Keratinocyte (primary cell): ENCODE measurements around the gene SULT1A1. TPM values are rescaled to one million over a fixed set of nuclear protein-coding genes. Genes with fewer than 3 reads are reported as not detected.
"Not testable (repeated sequence)": the region's sequence is repeated elsewhere in the genome, so short reads cannot be mapped to it uniquely, and the experiment has no call there.

ENCODE experiments used
- DNase-seq: peaks from one replicate; pipeline ENCODE4 v3.0.0-alpha.2; 2011; ENCODE audit warnings: low read depth, missing footprints, low spot score
- FAIRE-seq: peaks from 2 replicates; lab custom pipeline; 2011; peaks lifted over from hg19 to GRCh38; lab: Jason Lieb, UNC
- H2AFZ ChIP-seq: 2 replicates; pipeline ENCODE4 v1.6.0; 2012; ENCODE audit warnings: low read length, control low read depth, inconsistent platforms; ENCODE audit not compliant: control insufficient read depth
- H3K27ac ChIP-seq: 2 replicates; pipeline ENCODE4 v1.5.1; 2011; ENCODE audit warnings: low read length; ENCODE audit not compliant: control insufficient read depth, insufficient read depth
- H3K27me3 ChIP-seq: 3 replicates; pipeline ENCODE4 v1.6.0; 2011; ENCODE audit warnings: low read length; ENCODE audit not compliant: control insufficient read depth, insufficient read depth; ENCODE audit errors: extremely low read depth
- H3K36me3 ChIP-seq, 2 experiments: 2 replicates in 1 of 2; 3 replicates in 1 of 2; pipeline ENCODE4 v1.5.1; 2011; ENCODE audit warnings: low read length in 2 of 2, mild to moderate bottlenecking in 1 of 2; ENCODE audit not compliant: control insufficient read depth in 2 of 2, insufficient read depth in 2 of 2; ENCODE audit errors: extremely low read depth in 1 of 2
- H3K4me1 ChIP-seq: 3 replicates; pipeline ENCODE4 v1.5.1; 2011; ENCODE audit warnings: low read length; ENCODE audit not compliant: control insufficient read depth, insufficient read depth; ENCODE audit errors: extremely low read depth
- H3K4me2 ChIP-seq: 3 replicates; pipeline ENCODE4 v1.6.0; 2011; ENCODE audit warnings: low read depth, low read length; ENCODE audit not compliant: control insufficient read depth, insufficient read depth; ENCODE audit errors: extremely low read depth
- H3K4me3 ChIP-seq, 3 experiments: fragments of 200-600 bp in 1 of 3; sonication (generic) in 1 of 3; 2 replicates in 2 of 3; 3 replicates in 1 of 3; pipeline ENCODE4 v1.5.1; 2011 to 2016; ENCODE audit warnings: low read length in 3 of 3, mild to moderate bottlenecking in 3 of 3, control low read depth in 2 of 3, inconsistent platforms in 1 of 3, low read depth in 1 of 3, mixed read lengths in 1 of 3, mixed run types in 1 of 3, moderate library complexity in 1 of 3; ENCODE audit not compliant: control insufficient read depth in 2 of 3, insufficient read depth in 2 of 3; ENCODE audit errors: extremely low read depth in 1 of 3
- H3K79me2 ChIP-seq: 2 replicates; pipeline ENCODE4 v1.6.0; 2012; ENCODE audit warnings: low read length; ENCODE audit not compliant: control insufficient read depth, insufficient read depth
- H3K9ac ChIP-seq: 3 replicates; pipeline ENCODE4 v1.6.0; 2011; ENCODE audit warnings: low read length; ENCODE audit not compliant: control insufficient read depth, insufficient read depth; ENCODE audit errors: extremely low read depth
- H3K9me1 ChIP-seq: 3 replicates; pipeline ENCODE4 v1.6.0; 2011; ENCODE audit warnings: low read length; ENCODE audit not compliant: control insufficient read depth, insufficient read depth; ENCODE audit errors: extremely low read depth
- H3K9me3 ChIP-seq: 2 replicates; pipeline ENCODE4 v1.5.1; 2012; ENCODE audit warnings: low read depth, low read length; ENCODE audit not compliant: control insufficient read depth
- H4K20me1 ChIP-seq: 3 replicates; pipeline ENCODE4 v1.6.0; 2011; ENCODE audit warnings: low read length; ENCODE audit not compliant: control insufficient read depth, insufficient read depth; ENCODE audit errors: extremely low read depth
- EZH2 ChIP-seq: IDR thresholded peaks from one replicate; pipeline ENCODE4 v1.6.1; 2012; ENCODE audit warnings: inconsistent platforms, mild to moderate bottlenecking, low read length, moderate library complexity
- dilution Hi-C: fragments of 300-500 bp; cut with MboI; formaldehyde crosslinking; loops from one replicate; pipeline ENCODE4 v1.7.0; 2020; ENCODE audit warnings: low sequenced_read_pairs; ENCODE audit not compliant: extremely low pct_ligation_motif_present
- polyA plus RNA-seq, 5 experiments: library from polyadenylated mRNA; depleted of rRNA in 3 of 5; stranded (reverse) in 3 of 5; stranded (forward) in 1 of 5; unstranded in 1 of 5; fragments of >200 nt; gene quantifications; 1 replicate in 1 of 5; 2 replicates in 3 of 5; 3 replicates in 1 of 5; pipeline versions ENCODE4 v1.2.1 to v1.2.3, GENCODE V29; 2011 to 2012; ENCODE audit warnings: missing spikeins in 2 of 5, low read depth in 1 of 5, low replicate concordance in 1 of 5
- TF ChIP-seq, protein P1 (sequence below), 3 experiments: IDR thresholded peaks in 1 of 3; conservative IDR thresholded peaks in 1 of 3; optimal IDR thresholded peaks in 1 of 3; 2 replicates in 2 of 3; 3 replicates in 1 of 3; pipeline versions ENCODE3 to v1.5.1; 2011; ENCODE audit warnings: low read length in 3 of 3, mild to moderate bottlenecking in 3 of 3, moderate library complexity in 2 of 3, control low read depth in 1 of 3, inconsistent platforms in 1 of 3; ENCODE audit not compliant: insufficient read depth in 2 of 3; ENCODE audit errors: extremely low read depth in 1 of 3

The SULT1A1 gene
- polyA plus RNA-seq, 1 donor (not counting 4 experiments of a cell fraction or from before 2014, with no cell fraction given), result 1.6 TPM

DNA sequence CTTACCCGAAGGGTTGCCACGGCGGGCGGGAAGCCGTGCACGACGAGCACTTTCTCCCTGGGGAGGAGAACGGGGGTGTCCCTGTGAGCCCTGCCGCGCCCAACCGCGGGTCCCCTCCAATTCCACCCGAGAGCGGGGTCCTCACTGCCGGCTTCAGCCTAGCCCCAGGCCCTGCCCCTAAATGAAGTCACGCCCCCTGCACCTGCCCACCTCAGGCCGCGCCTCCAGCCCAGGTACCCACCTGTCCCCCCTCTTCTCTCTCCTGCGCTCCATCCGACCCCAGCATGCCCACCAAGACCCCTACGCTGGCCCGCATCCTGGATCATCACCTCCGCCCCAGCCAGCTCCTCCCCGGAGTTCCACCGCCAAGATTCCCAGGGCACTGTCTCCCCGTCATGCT, 4.1 kb upstream of the SULT1A1 start:
- DNase-seq, H3K79me2 ChIP-seq, H3K9ac ChIP-seq, H3K9me3 ChIP-seq, H3K36me3 ChIP-seq, H3K4me1 ChIP-seq, H3K27ac ChIP-seq, dilution Hi-C loops, H4K20me1 ChIP-seq, H3K4me2 ChIP-seq, H3K4me3 ChIP-seq, H2AFZ ChIP-seq, H3K27me3 ChIP-seq, H3K9me1 ChIP-seq, FAIRE-seq: not testable (repeated sequence)

DNA sequence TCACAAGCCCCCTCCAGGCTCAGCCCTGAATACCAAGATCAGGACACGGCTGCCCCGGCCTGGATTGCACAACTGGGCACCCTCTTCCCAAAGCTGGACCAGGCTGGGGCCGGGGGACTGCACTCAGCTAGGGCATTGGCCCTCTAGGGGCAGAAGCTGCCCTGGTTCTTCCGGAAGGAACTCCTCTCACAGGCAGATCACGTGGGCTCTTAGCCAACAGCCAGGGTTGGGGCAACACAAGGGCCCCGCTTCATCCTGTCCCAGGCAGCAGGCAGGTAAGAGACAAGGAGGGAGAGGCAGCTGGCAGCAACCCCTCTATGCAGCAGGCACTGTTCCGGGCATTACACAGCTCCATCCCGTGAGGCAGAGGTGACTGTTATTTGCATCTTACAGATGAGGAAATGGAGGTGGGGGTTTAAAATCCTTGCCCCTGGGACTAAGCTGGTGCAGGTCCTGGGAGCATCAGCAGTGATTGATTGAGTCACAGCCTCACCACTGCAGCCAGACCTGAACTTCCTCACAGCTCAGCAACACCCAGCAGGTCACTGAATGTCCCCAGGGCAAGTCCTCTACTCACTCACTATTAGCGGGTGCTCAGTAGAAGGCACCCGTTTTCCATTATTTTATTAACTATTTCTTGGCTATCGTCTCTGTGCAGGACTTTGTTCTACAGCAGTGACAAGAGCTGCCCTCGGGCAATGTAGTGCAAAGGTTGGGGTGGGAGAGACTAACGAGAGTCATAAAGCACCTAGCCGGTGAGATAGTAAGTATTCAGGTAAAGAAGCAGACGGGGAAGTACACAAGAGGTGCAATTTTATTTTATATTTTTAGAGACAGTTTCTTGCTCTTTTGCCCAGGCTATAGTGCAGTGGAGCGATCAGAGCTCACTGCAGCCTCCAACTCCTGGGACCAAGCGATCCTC, 2.8 kb upstream of the SULT1A1 start:
- H3K9ac ChIP-seq, H3K36me3 ChIP-seq, H4K20me1 ChIP-seq, FAIRE-seq, H3K9me3 ChIP-seq, H3K27me3 ChIP-seq, dilution Hi-C loops, H3K9me1 ChIP-seq, H3K4me1 ChIP-seq, DNase-seq, H3K27ac ChIP-seq, H2AFZ ChIP-seq, H3K4me3 ChIP-seq, H3K4me2 ChIP-seq, H3K79me2 ChIP-seq: not testable (repeated sequence)

DNA sequence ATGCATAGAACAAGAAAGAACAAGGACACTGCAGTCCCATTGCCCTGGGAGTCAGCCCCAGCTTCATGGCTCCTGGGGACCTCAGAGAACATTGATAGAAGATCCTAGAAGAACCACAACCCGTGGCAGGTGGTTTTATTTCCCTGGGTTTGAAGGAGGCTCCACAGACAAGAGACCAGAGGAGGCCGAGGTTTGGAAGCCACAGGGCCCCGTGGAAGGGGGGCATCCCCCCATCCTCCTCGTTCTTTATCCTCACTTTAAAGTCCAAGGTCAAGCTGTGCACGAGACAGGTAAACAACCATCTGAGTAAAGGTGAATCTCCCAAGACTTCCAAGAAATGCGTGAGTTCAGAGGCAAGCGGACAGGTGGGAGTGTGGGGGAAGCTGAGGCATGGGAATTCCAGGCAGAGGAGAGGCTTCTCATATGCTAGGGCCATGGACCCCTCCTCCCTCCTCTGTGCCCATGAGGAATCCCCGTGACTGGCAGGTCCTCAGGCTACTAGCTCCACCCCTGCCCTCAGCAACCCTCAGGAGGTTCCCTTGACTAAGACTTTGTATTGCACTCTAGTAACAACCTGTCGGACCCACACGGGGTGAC, 849 bp upstream of the SULT1A1 start:
- dilution Hi-C loops, result no loop called here
- no peak for FAIRE-seq
- no peak overlapping the region for H3K4me2 ChIP-seq
- TF ChIP-seq, protein P1, sequence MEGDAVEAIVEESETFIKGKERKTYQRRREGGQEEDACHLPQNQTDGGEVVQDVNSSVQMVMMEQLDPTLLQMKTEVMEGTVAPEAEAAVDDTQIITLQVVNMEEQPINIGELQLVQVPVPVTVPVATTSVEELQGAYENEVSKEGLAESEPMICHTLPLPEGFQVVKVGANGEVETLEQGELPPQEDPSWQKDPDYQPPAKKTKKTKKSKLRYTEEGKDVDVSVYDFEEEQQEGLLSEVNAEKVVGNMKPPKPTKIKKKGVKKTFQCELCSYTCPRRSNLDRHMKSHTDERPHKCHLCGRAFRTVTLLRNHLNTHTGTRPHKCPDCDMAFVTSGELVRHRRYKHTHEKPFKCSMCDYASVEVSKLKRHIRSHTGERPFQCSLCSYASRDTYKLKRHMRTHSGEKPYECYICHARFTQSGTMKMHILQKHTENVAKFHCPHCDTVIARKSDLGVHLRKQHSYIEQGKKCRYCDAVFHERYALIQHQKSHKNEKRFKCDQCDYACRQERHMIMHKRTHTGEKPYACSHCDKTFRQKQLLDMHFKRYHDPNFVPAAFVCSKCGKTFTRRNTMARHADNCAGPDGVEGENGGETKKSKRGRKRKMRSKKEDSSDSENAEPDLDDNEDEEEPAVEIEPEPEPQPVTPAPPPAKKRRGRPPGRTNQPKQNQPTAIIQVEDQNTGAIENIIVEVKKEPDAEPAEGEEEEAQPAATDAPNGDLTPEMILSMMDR (optimal IDR thresholded peaks at IDR 0.05 in 1 of 3, IDR thresholded peaks at IDR 0.05 in 1 of 3, conservative IDR thresholded peaks at IDR 0.05 in 1 of 3; ENCODE audit: extremely low read depth in 1 of 3, insufficient read depth in 2 of 3, low read length in 3 of 3), result no peak
- no peak for TF ChIP-seq EZH2
- H2AFZ ChIP-seq, result no peak overlapping the region
- H4K20me1 ChIP-seq, result no peaks in the 10 kb centered on the region
- no peaks in the 10 kb centered on the region for H3K4me1 ChIP-seq
- H3K9me3 ChIP-seq, result no peaks in the 10 kb centered on the region
- no peaks in the 10 kb centered on the region for H3K27me3 ChIP-seq
- H3K79me2 ChIP-seq, result no peaks in the 10 kb centered on the region
- no peak overlapping the region for H3K4me3 ChIP-seq
- H3K9me1 ChIP-seq, result no peaks in the 10 kb centered on the region
- H3K27ac ChIP-seq, result no peak overlapping the region
- no peaks in the 10 kb centered on the region for H3K36me3 ChIP-seq
- DNase-seq, result no peak
- H3K9ac ChIP-seq, result no peak overlapping the region

DNA sequence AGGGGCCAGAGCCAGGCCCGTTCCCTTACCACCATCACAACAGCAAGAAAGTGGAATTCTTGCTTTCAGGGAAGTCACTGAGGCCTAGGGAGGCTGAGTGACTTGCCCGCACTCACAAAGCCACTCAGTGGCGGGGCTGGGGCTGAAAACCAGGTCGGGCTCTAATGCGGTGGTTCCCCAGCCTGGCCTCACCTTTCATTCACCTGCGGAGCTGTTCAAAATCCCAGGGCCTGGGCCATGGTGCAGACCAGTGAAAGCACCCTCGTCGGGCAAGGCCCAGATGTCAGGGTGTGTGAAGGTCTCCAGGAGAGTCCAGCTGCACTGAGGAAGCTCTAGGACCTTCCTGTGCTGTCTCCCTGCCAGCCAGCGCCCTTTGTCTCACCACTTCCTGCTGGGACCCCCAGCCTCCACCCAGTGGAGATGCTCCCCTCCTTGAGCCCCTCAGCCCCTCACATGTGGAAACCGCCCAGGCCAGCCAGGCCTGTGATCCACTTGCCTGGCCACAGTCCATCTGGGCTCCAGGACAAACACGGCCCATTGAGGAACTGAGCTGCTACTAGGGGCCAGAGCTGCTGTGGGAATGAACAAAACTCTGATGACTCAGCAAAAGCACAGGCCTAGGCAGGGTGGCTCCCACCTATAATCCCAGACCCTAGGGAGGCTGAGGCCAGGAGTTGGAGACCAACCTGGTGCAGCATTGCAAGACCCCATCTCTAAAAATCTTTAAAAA, 812 bp downstream of the SULT1A1 start:
- H3K9ac ChIP-seq, H3K79me2 ChIP-seq, H3K27me3 ChIP-seq, H4K20me1 ChIP-seq, H3K4me2 ChIP-seq, H3K9me1 ChIP-seq, H3K4me3 ChIP-seq, H3K36me3 ChIP-seq, DNase-seq, dilution Hi-C loops, H3K27ac ChIP-seq, H3K4me1 ChIP-seq, H2AFZ ChIP-seq, FAIRE-seq, H3K9me3 ChIP-seq: not testable (repeated sequence)
